H1 (cell line): Measurements from ENCODE around the gene MEA1. TPM values are rescaled to one million over a fixed set of nuclear protein-coding genes. Genes with fewer than 3 reads are reported as not detected.
"Not testable (repeated sequence)": the region's sequence is repeated elsewhere in the genome, so short reads cannot be mapped to it uniquely, and the experiment has no call there.

Experiments used
- CTCF ChIA-PET: fragments of 300-600 bp; sonication (Branson Sonifier 250); formaldehyde crosslinking; loops from one replicate; lab custom pipeline; 2021; ENCODE audit not compliant: partially characterized antibody; lab: Charles Lee
- POLR2A ChIA-PET: fragments of 300-600 bp; sonication (Branson Sonifier 250); formaldehyde crosslinking; loops from one replicate; lab custom pipeline; 2021; ENCODE audit warnings: inconsistent platforms; ENCODE audit not compliant: partially characterized antibody; lab: Charles Lee
- DNase-seq, 2 experiments: peaks; one replicate each; pipeline versions ENCODE4 v3.0.0 to v3.0.0-alpha.2; 2010 to 2022; ENCODE audit warnings: low spot score in 2 of 2, low read depth in 1 of 2, mixed read lengths in 1 of 2
- FAIRE-seq: peaks from 2 replicates; lab custom pipeline; 2011; peaks lifted over from hg19 to GRCh38; lab: Jason Lieb, UNC
- H2AFZ ChIP-seq: 2 replicates; pipeline ENCODE4 v1.8.1; 2012; ENCODE audit warnings: low read length, inconsistent platforms
- H2AK5ac ChIP-seq: 2 replicates; pipeline ENCODE4 v1.6.1; 2013; ENCODE audit warnings: low read depth, low read length
- H2BK120ac ChIP-seq: replicated peaks from 2 replicates; pipeline ENCODE3; 2013; ENCODE audit warnings: low read depth, low read length, inconsistent platforms
- H2BK12ac ChIP-seq: 2 replicates; pipeline ENCODE4 v1.6.1; 2013; ENCODE audit warnings: low read depth, low read length
- H2BK15ac ChIP-seq: 2 replicates; pipeline ENCODE4 v1.6.1; 2013; ENCODE audit warnings: low read length
- H2BK20ac ChIP-seq: 2 replicates; pipeline ENCODE4 v1.6.1; 2013; ENCODE audit warnings: low read length
- H2BK5ac ChIP-seq: 2 replicates; pipeline ENCODE4 v1.6.1; 2013; ENCODE audit warnings: low read depth, low read length
- H3K14ac ChIP-seq: 2 replicates; pipeline ENCODE4 v1.6.1; 2013; ENCODE audit warnings: inconsistent platforms; ENCODE audit not compliant: insufficient read length
- H3K18ac ChIP-seq: 2 replicates; pipeline ENCODE4 v1.6.1; 2013; ENCODE audit warnings: low read length; ENCODE audit errors: extremely low read depth
- H3K23ac ChIP-seq: 2 replicates; pipeline ENCODE4 v1.6.1; 2013; ENCODE audit warnings: inconsistent platforms; ENCODE audit not compliant: insufficient read length
- H3K23me2 ChIP-seq: 2 replicates; pipeline ENCODE4 v1.6.1; 2013; ENCODE audit warnings: low read depth, low read length
- H3K27ac ChIP-seq: 2 replicates; pipeline ENCODE4 v1.6.1; 2011; ENCODE audit warnings: low read depth, low read length, inconsistent platforms
- H3K27me3 ChIP-seq, 4 experiments: replicated peaks in 1 of 4; 1 replicate in 1 of 4; 2 replicates in 3 of 4; pipeline versions ENCODE4 v1.6.1 to v1.8.1; 2011 to 2013; ENCODE audit warnings: low read length in 3 of 4, mild to moderate bottlenecking in 3 of 4, inconsistent platforms in 2 of 4, mixed read lengths in 2 of 4, moderate library complexity in 1 of 4; ENCODE audit not compliant: control insufficient read depth in 3 of 4, insufficient read depth in 3 of 4; ENCODE audit errors: extremely low read depth in 1 of 4
- H3K36me3 ChIP-seq, 4 experiments: 2 replicates each; pipeline versions ENCODE4 v1.6.1 to v1.8.1; 2011 to 2013; ENCODE audit warnings: mild to moderate bottlenecking in 4 of 4, low read length in 3 of 4, moderate library complexity in 2 of 4, control low read depth in 1 of 4, inconsistent platforms in 1 of 4; ENCODE audit not compliant: insufficient read depth in 4 of 4, control insufficient read depth in 2 of 4
- H3K4ac ChIP-seq: replicated peaks from 2 replicates; pipeline ENCODE3; 2013; ENCODE audit warnings: low read length, low read depth, mixed read lengths, inconsistent platforms; ENCODE audit not compliant: insufficient read length
- H3K4me1 ChIP-seq, 4 experiments: replicated peaks in 1 of 4; 1 replicate in 1 of 4; 2 replicates in 3 of 4; pipeline versions ENCODE4 v1.6.1 to v1.8.1; 2011 to 2013; ENCODE audit warnings: low read length in 3 of 4, inconsistent platforms in 2 of 4, mixed read lengths in 1 of 4; ENCODE audit not compliant: insufficient read depth in 4 of 4, control insufficient read depth in 3 of 4
- H3K4me2 ChIP-seq, 2 experiments: 2 replicates each; pipeline versions ENCODE4 v1.6.1 to v1.8.1; 2011 to 2013; ENCODE audit warnings: low read depth in 2 of 2, low read length in 2 of 2, control low read depth in 1 of 2, inconsistent platforms in 1 of 2, mild to moderate bottlenecking in 1 of 2; ENCODE audit not compliant: insufficient read depth in 1 of 2
- H3K4me3 ChIP-seq, 4 experiments: fragments of 200-600, 300-600 bp in 1 of 4; sonication (generic), shearing (Covaris generic), sonication (Bioruptor Twin) in 1 of 4; 2 replicates each; pipeline versions ENCODE4 v1.5.1 to v1.8.1; 2011 to 2016; ENCODE audit warnings: low read length in 4 of 4, low read depth in 3 of 4, control low read depth in 2 of 4, inconsistent platforms in 2 of 4, mild to moderate bottlenecking in 2 of 4, mixed read lengths in 1 of 4, moderate library complexity in 1 of 4; ENCODE audit not compliant: insufficient read depth in 2 of 4; ENCODE audit errors: extremely low read depth in 1 of 4
- H3K56ac ChIP-seq: replicated peaks from 2 replicates; pipeline ENCODE3; 2013; ENCODE audit warnings: low read depth, mild to moderate bottlenecking, mixed read lengths, low read length, inconsistent platforms; ENCODE audit not compliant: insufficient read length
- H3K79me1 ChIP-seq: 2 replicates; pipeline ENCODE4 v1.6.1; 2013; ENCODE audit warnings: low read depth, low read length, control low read depth
- H3K79me2 ChIP-seq, 2 experiments: 2 replicates each; pipeline versions ENCODE4 v1.6.1 to v1.8.1; 2012 to 2013; ENCODE audit warnings: low read length in 2 of 2, mild to moderate bottlenecking in 2 of 2, inconsistent platforms in 1 of 2; ENCODE audit not compliant: insufficient read depth in 2 of 2, control insufficient read depth in 1 of 2
- H3K9ac ChIP-seq, 4 experiments: replicated peaks in 1 of 4; 1 replicate in 1 of 4; 2 replicates in 3 of 4; pipeline versions ENCODE4 v1.6.1 to v1.8.1; 2011 to 2013; ENCODE audit warnings: low read depth in 3 of 4, low read length in 3 of 4, control low read depth in 2 of 4, mild to moderate bottlenecking in 2 of 4, moderate library complexity in 2 of 4, inconsistent platforms in 1 of 4; ENCODE audit errors: extremely low read depth in 1 of 4
- H3K9me3 ChIP-seq, 2 experiments: 2 replicates each; pipeline versions ENCODE4 v1.6.1 to v1.8.1; 2012 to 2013; ENCODE audit warnings: mild to moderate bottlenecking in 2 of 2, moderate library complexity in 2 of 2, control low read depth in 1 of 2, inconsistent platforms in 1 of 2, low read depth in 1 of 2, low read length in 1 of 2, mixed read lengths in 1 of 2; ENCODE audit not compliant: insufficient read depth in 2 of 2
- H4K20me1 ChIP-seq, 2 experiments: replicated peaks in 1 of 2; 2 replicates each; pipeline versions ENCODE3 to v1.8.1; 2011 to 2013; ENCODE audit warnings: inconsistent platforms in 2 of 2, low read length in 2 of 2, mild to moderate bottlenecking in 1 of 2; ENCODE audit not compliant: insufficient read depth in 2 of 2, control insufficient read depth in 1 of 2
- H4K5ac ChIP-seq: 2 replicates; pipeline ENCODE4 v1.6.1; 2013; ENCODE audit warnings: low read length, low read depth, mixed read lengths, inconsistent platforms; ENCODE audit not compliant: insufficient read length
- H4K8ac ChIP-seq: 2 replicates; pipeline ENCODE4 v1.8.0; 2013; ENCODE audit warnings: mild to moderate bottlenecking, moderate library complexity, low read length, inconsistent platforms; ENCODE audit not compliant: insufficient read depth; ENCODE audit errors: extremely low read depth
- H4K91ac ChIP-seq: replicated peaks from 2 replicates; pipeline ENCODE3; 2013; ENCODE audit warnings: low read length, mixed read lengths, inconsistent platforms; ENCODE audit not compliant: insufficient read length
- CBX5 ChIP-seq: fragments of 300-800, 300-1000 bp; sonication (generic); IDR thresholded peaks from 2 replicates; pipeline ENCODE4 v1.7.1; 2016; ENCODE audit warnings: antibody characterized with exemption, low read length, low read depth
- KDM4A ChIP-seq: IDR thresholded peaks from one replicate; pipeline ENCODE4 v1.7.1; 2012; ENCODE audit warnings: low read depth, mild to moderate bottlenecking, moderate library complexity, low read length, inconsistent platforms; ENCODE audit not compliant: severe bottlenecking
- NRF1 ChIP-seq: IDR thresholded peaks from 2 replicates; pipeline ENCODE4 v1.6.1; 2011; ENCODE audit warnings: mild to moderate bottlenecking, low read depth, low read length, improper control_type of control experiment
- POLR2AphosphoS5 ChIP-seq: IDR thresholded peaks from 2 replicates; pipeline ENCODE4 v1.6.1; 2011; ENCODE audit warnings: low read depth, low read length
- SUZ12 ChIP-seq: fragments of 200-600 bp; sonication (generic); IDR thresholded peaks from 2 replicates; pipeline ENCODE4 v1.6.1; 2012; ENCODE audit warnings: mild to moderate bottlenecking, inconsistent platforms, low read length, moderate library complexity, mixed read lengths
- YY1 ChIP-seq: IDR thresholded peaks from 2 replicates; pipeline ENCODE4 v1.6.1; 2011; ENCODE audit warnings: low read depth, mild to moderate bottlenecking, low read length
- WGBS, 2 experiments: shearing (Covaris generic) in 1 of 2; methylation state at CpG; one replicate each; pipeline versions ENCODE4 v1.1.6 to v1.1.7; 2013 to 2015; ENCODE audit warnings: low lambda C conversion rate in 2 of 2, mixed read lengths in 2 of 2, inconsistent platforms in 1 of 2, low coverage in 1 of 2, missing lambda C conversion rate in 1 of 2; ENCODE audit not compliant: insufficient replicate concordance in 2 of 2, insufficient coverage in 1 of 2, insufficient read length in 1 of 2; ENCODE audit errors: extremely low coverage in 1 of 2, missing lambda C conversion rate in 1 of 2; 5-methylcytosine and 5-hydroxymethylcytosine counted together
- polyA plus RNA-seq, 7 experiments: library from polyadenylated mRNA; depleted of rRNA in 3 of 7; stranded (reverse) in 5 of 7; unstranded in 2 of 7; fragments of >200 nt in 5 of 7; fragments of 200-250 nt in 2 of 7; gene quantifications; 1 replicate in 5 of 7; 2 replicates in 1 of 7; 4 replicates in 1 of 7; pipeline versions ENCODE4 v1.2.1 to v1.2.3, GENCODE V29; 2011 to 2013; ENCODE audit warnings: missing spikeins in 2 of 7, mixed read lengths in 2 of 7
- total RNA-seq: library from RNA; stranded (reverse); fragmentation: NEBNext Ultra II Directional; extraction: Animal tissue kit (Norgen Biotek cat#: 25700); gene quantifications from 2 replicates; pipeline ENCODE4 v1.2.1, GENCODE V29; 2021
- TF ChIP-seq, protein P1 (sequence below): IDR thresholded peaks from 2 replicates; pipeline ENCODE4 v1.6.1; 2011; ENCODE audit warnings: low read depth, mild to moderate bottlenecking, low read length; ENCODE audit not compliant: insufficient read depth

MEA1 gene
- total and polyA plus RNA-seq, 2 of the 8 experiments (the other 6 are each of a cell fraction or from before 2014, with no cell fraction given) = 94.2 to 96.4 TPM

DNA sequence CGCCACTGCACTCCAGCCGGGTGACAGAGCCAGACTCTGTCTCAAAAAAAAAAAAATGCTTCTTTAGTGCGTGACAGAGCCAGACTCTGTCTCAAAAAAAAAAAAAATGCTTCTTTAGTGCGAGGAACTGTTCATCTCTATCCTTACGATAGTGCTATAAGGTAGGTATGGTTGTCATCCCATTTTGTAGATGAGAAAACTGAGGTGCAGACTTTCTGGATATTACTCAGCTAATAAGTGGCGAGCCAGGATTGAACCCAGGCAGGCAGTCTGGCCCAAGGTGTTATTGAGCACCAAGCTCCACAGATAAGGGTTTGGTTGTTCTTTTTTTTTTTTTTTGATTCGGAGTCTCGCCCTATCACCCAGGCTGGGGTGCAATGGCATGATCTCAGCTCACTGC is 11.9 kb downstream of the MEA1 start (continued):
- TF ChIP-seq POLR2AphosphoS5 (no peak), YY1 (no peak), KDM4A (no peak), CBX5 (no peak), SUZ12 (no peak), NRF1 (no peak)
- TF ChIP-seq, protein P1, sequence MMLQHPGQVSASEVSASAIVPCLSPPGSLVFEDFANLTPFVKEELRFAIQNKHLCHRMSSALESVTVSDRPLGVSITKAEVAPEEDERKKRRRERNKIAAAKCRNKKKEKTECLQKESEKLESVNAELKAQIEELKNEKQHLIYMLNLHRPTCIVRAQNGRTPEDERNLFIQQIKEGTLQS = no peak

DNA sequence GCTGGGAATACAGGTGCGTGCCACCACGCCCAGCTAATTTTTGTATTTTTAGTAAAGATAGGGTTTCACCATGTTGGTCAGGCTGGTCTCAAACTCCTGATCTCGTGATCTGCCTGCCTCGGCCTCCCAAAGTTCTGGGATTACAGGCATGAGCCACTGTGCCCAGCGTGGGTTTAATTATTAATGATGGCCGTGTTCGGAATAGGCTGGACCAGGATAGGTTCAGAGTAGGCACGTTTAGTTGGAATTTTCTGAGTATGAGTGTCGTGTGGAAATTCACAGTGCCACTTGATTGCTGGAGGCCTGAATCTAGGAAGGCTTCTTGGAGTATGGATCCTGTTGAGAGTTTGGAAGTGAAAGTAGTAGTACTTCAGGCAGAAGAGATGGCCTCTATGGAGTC is 15.5 kb downstream of the MEA1 start:
- H3K36me3 ChIP-seq, H3K9ac ChIP-seq, H3K56ac ChIP-seq, H4K91ac ChIP-seq, H3K79me2 ChIP-seq, H3K27me3 ChIP-seq, H2BK20ac ChIP-seq, H3K79me1 ChIP-seq, H4K5ac ChIP-seq, H2BK120ac ChIP-seq, DNase-seq, H3K4me3 ChIP-seq, H3K18ac ChIP-seq, H3K9me3 ChIP-seq, H2BK5ac ChIP-seq, H3K4me2 ChIP-seq, H2AK5ac ChIP-seq, H2AFZ ChIP-seq, H4K8ac ChIP-seq, FAIRE-seq, H2BK12ac ChIP-seq, H2BK15ac ChIP-seq, H3K14ac ChIP-seq, H3K4me1 ChIP-seq, H3K23ac ChIP-seq, H3K27ac ChIP-seq, H3K23me2 ChIP-seq, H3K4ac ChIP-seq, H4K20me1 ChIP-seq: not testable (repeated sequence)
- WGBS, 2 experiments = 95% methylated on average over 9 of the region's 9 CpGs; no CpG with 5 or more reads in 1 of the 2 experiments
- ChIA-PET CTCF (interaction anchor here (0.9 to 5.6 kb wide), 7 partner anchors 10 to 132 kb away, joined by 3 to 30 read pairs (median 4); no protein-coding TSS in a partner anchor), POLR2A (interaction anchor here (1.1 to 3.3 kb wide), 7 partner anchors 11 to 64 kb away, joined by 3 to 14 read pairs (median 4); partner anchors contain the start of genes KLHDC3, MEA1, PEX6 and PPP2R5D)
